Measurements from ENCODE around the gene ZNF467.

Gene ZNF467

GRCh38 chr7:149770728-149771636 is 2.4 kb downstream of the ZNF467 start:
- peak; percentile 31 for DNase-seq (ENCODE audit: low spot score)

- DNase-seq (ENCODE audit: low spot score): no peak
Observed at GRCh38 chr7:149769915-149770314, 3.5 kb downstream of the ZNF467 start.

- DNase-seq (ENCODE audit: low spot score): no peak
Observed at GRCh38 chr7:149768931-149769330, 4.5 kb downstream of the ZNF467 start.

GRCh38 chr7:149767068-149767467 is 6.3 kb downstream of the ZNF467 start:
- peak; percentile 70 for DNase-seq (ENCODE audit: low spot score)

- no peak for DNase-seq (ENCODE audit: low spot score)
Observed at GRCh38 chr7:149766135-149766675, 7.2 kb downstream of the ZNF467 start.

- DNase-seq (ENCODE audit: low spot score): no peak
Observed at GRCh38 chr7:149765399-149766121, 7.8 kb downstream of the ZNF467 start.

GRCh38 chr7:149764481-149765398 is 8.6 kb downstream of the ZNF467 start:
- no peak for DNase-seq (ENCODE audit: low spot score)

- DNase-seq (ENCODE audit: low spot score): no peak
Observed at GRCh38 chr7:149763563-149764240, 9.7 kb downstream of the ZNF467 start.

- no peak for DNase-seq (ENCODE audit: low spot score)
Observed at GRCh38 chr7:149762610-149763009, 10.8 kb downstream of the ZNF467 start.

- no peak for DNase-seq (ENCODE audit: low spot score)
Observed at GRCh38 chr7:149762089-149762488, 11.3 kb downstream of the ZNF467 start.

- DNase-seq (ENCODE audit: low spot score): no peak
Observed at GRCh38 chr7:149761307-149761706, 12.1 kb downstream of the ZNF467 start.

GRCh38 chr7:149760538-149760937 is 12.8 kb downstream of the ZNF467 start:
- DNase-seq (ENCODE audit: low spot score): no peak

- no peak for DNase-seq (ENCODE audit: low spot score)
Observed at GRCh38 chr7:149759093-149759860, 14.1 kb downstream of the ZNF467 start.

GRCh38 chr7:149753375-149754233 is 19.8 kb downstream of the ZNF467 start:
- DNase-seq (ENCODE audit: low spot score): no peak

- no peak for DNase-seq (ENCODE audit: low spot score)
Observed at GRCh38 chr7:149752646-149753045, 20.7 kb downstream of the ZNF467 start.

- no peak for DNase-seq (ENCODE audit: low spot score)
Observed at GRCh38 chr7:149751043-149751775, 22.2 kb downstream of the ZNF467 start.

GRCh38 chr7:149750122-149750845 is 23.1 kb downstream of the ZNF467 start:
- DNase-seq (ENCODE audit: low spot score): no peak
